Astrocyte of the cerebellum (primary cell): ENCODE measurements around the gene PEPD.

Experiments
- DNase-seq: peaks from one replicate; pipeline ENCODE4 v3.0.0-alpha.2; 2011; ENCODE audit warnings: low read depth
- H3K4me3 ChIP-seq: 2 replicates; pipeline ENCODE4 v1.5.1; 2011; ENCODE audit warnings: mild to moderate bottlenecking, low read depth, low read length, moderate library complexity
- in situ Hi-C: cut with HindIII; loops from 2 replicates; pipeline ENCODE4 v1.10.0; 2017; ENCODE audit warnings: low sequenced_read_pairs
- TF ChIP-seq, protein P1 (sequence below): IDR thresholded peaks from 2 replicates; pipeline ENCODE4 v1.5.1; 2012; ENCODE audit warnings: low read length, low read depth, moderate library complexity, mild to moderate bottlenecking; ENCODE audit errors: missing control alignments

The PEPD gene

DNA sequence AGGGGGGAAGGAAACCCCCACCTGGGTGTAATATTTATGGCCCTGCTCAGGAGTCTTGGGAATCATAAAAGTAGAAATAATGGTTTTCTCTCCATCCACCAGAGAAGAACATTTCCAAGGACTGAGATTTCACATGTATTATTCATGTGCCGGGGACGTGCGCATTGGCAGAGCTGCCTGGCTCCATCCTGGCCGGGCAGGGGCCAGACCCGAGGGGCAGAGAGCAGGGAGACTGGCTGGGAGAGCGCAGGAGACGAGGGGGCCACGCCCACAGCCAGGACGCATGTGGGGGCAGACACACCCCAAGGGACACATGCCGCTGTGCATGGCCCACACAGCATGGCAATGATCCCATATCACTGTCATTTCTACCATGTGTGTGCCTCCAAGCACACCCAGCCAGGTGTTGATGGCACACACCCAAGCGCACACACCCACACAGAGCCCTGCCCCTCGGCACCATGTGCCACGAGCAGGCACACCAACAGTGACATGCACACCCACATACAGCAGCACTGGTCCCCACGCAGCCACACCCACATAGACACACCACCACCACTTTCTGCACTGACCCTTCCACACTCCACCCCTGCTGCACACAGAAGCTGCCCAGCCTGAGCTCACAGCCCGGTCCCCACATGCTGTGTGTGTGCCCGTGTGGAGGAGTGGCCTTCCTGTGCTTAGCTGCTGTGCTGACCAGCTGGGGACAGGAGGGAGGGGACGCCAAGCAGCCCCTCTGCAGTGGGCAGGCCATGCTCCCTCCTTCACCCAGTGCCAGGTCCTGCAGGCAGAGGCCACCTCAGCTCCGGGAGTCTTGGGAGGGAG lies 108.8 kb downstream of the PEPD start:
- in situ Hi-C loops: loop anchor here (10.0 kb wide), 2 partner anchors 312 to 382 kb away; partner anchors contain the start of gene KCTD15
- H3K4me3 ChIP-seq: no peak overlapping the region
- DNase-seq: no peak
- TF ChIP-seq, protein P1, sequence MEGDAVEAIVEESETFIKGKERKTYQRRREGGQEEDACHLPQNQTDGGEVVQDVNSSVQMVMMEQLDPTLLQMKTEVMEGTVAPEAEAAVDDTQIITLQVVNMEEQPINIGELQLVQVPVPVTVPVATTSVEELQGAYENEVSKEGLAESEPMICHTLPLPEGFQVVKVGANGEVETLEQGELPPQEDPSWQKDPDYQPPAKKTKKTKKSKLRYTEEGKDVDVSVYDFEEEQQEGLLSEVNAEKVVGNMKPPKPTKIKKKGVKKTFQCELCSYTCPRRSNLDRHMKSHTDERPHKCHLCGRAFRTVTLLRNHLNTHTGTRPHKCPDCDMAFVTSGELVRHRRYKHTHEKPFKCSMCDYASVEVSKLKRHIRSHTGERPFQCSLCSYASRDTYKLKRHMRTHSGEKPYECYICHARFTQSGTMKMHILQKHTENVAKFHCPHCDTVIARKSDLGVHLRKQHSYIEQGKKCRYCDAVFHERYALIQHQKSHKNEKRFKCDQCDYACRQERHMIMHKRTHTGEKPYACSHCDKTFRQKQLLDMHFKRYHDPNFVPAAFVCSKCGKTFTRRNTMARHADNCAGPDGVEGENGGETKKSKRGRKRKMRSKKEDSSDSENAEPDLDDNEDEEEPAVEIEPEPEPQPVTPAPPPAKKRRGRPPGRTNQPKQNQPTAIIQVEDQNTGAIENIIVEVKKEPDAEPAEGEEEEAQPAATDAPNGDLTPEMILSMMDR: no peak

- TF ChIP-seq, protein P1: no peak
- H3K4me3 ChIP-seq: no peak overlapping the region
- in situ Hi-C loops: loop anchor here (10.0 kb wide), 2 partner anchors 313 to 383 kb away; partner anchors contain the start of gene KCTD15
- no peak for DNase-seq
Measured at GRCh38 chr19:33411621-33412180, 109.9 kb downstream of the PEPD start.

DNA sequence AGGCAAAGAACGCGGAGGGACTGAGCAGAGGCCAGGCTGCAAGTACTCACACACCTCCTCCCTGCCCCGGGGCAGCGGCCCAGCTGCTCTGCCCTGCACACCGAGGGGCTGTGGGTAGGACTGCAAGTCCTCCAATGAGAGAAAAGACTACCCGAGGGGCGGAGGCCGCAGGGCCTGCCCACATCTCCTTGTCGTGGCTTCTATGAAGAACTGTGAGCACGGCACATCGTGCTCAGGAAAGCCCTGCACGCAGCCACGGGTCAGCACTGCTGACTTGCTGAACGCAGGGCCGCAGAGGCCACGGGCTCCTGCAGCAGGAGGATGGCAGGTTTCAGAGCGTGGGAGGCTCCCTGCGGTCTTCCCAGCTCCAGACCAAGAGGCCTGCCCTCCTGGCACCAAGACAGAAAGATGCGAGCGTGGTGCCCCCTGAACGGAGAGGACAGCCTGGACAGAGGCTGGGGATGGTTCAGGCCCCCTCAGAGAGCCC lies 110.6 kb downstream of the PEPD start:
- TF ChIP-seq, protein P1: no peak
- in situ Hi-C loops: loop anchor here (10.0 kb wide), 2 partner anchors 314 to 384 kb away; partner anchors contain the start of gene KCTD15
- no peak overlapping the region for H3K4me3 ChIP-seq
- DNase-seq: no peak

GRCh38 chr19:33409906-33410685 lies 111.5 kb downstream of the PEPD start:
- H3K4me3 ChIP-seq: no peak overlapping the region
- in situ Hi-C loops: loop anchor here (10.0 kb wide), 2 partner anchors 315 to 385 kb away; partner anchors contain the start of gene KCTD15
- no peak for DNase-seq

GRCh38 chr19:33408538-33409434 lies 112.8 kb downstream of the PEPD start:
- no peak for DNase-seq
- H3K4me3 ChIP-seq: no peak overlapping the region
- TF ChIP-seq, protein P1: no peak
- in situ Hi-C loops: no loop called here

More at GRCh38 chr19:33409906-33410685, 111.5 kb downstream of the PEPD start:
- TF ChIP-seq, protein P1: no peak
